ENCODE data around the gene PKNOX2.

The PKNOX2 gene

DNA sequence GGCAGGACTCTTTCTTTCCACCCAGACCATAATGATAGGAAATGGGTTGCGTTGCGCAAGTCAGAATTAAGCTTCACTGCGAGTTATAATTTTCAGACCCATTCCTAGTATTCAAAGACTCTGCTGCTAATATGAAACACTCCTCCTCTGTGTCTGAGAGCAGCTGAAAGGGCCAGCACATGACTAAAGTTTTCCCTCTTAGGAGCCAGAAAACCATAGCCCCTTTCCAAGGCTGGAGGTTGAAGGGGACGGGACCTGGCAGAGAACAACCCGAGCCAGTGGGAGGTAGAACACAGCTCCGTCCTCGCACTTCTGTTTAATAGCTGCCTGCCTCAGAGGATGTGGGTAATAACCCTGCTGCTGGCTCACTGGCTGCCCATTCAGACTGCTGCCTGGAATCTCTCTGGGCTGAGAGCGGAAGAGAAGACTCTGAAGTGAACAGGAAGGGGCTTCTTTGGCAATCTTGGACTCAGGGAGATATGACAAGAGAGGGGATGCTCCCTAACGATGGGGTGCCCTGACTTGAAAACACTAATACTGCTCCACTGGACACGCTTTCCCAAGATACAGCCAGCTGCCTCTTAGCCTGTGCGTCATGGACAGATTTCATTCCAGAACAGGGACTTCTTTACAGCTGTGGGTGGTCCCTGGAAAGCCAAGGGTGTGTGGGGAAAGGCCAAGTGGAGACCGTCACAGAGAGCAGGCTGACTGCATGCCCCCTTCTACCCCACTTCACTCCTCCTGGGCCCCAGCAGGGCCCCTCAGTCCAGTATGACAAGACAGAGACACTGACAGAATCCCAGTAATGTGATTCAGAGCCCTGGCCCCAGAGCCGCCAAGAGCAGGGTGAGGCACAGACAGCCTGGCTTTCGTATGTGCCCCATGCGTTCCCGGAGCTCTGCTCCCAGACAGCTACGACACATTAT lies 174.6 kb downstream of the PKNOX2 start:
- DNase-seq (ENCODE audit: low spot score): no peak

DNA sequence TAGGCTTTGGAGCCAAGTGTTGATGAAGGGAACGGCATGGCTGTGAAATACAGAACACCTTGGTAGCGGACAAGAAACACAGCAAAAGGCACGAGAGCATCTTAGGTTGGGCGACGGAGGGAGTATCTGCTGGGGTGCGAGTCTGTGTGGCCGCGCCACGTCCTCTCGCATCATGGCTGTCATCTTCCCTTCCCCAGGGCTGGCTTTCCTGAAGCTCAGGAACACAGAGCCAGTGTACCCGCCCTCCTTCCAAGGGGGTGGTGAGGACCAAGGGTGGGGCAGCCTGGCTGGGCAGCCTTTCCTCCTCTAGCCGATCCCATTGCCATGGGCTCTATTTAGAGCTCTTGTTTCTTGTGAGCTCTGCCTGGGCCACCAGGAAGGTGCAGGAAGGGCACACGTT lies 177.1 kb downstream of the PKNOX2 start:
- DNase-seq (ENCODE audit: low spot score): no peak

- DNase-seq (ENCODE audit: low spot score): no peak
These were observed 177.9 kb downstream of the PKNOX2 start for GRCh38 chr11:125342281-125342930.

- no peak for DNase-seq (ENCODE audit: low spot score)
These were observed 178.7 kb downstream of the PKNOX2 start for GRCh38 chr11:125343086-125343717.

DNA sequence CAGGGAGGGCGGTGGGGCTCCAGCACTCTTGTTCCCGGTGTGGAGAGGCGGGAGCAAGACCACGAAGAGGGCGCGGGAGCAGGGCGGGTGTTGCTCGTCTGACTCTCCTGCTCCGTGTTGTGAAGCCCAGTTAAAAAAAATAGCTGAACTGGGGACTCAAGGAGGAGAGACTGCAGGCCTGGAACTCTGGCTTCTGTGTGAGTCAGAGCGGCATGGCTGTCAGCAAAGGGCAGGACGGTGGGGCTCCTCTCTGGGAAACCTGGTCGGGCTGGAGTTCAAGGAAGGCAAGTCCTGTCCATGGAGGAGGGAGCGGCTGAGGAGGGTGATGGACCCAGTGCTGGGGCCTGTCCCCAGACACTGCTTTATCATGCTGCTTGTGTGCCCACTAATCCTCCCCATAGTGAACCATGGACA lies 179.2 kb downstream of the PKNOX2 start:
- no peak for DNase-seq (ENCODE audit: low spot score)

GRCh38 chr11:125344846-125345420 lies 180.4 kb downstream of the PKNOX2 start:
- no peak for DNase-seq (ENCODE audit: low spot score)

- DNase-seq (ENCODE audit: low spot score): peak; percentile 24
These were observed 181.0 kb downstream of the PKNOX2 start for GRCh38 chr11:125345421-125346178.

DNA sequence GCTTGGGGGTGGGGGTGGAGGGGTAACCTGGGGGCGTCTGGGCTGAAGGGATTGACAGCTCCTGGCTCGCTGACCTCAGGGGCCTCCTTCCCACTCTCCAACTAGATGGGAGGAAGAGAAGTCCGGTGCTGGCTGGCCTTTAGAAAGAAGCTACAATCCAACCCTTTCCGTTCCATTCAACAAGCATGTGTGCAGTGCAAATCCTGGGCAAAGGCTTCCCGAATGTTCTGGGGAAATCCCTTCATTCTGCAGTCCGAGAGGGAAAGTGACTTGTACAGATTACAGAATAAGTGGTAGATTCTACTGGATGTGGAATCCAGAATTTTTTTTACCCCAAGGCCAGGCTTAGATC lies 181.6 kb downstream of the PKNOX2 start:
- DNase-seq (ENCODE audit: low spot score): no peak

GRCh38 chr11:125346565-125347260 lies 182.2 kb downstream of the PKNOX2 start:
- no peak for DNase-seq (ENCODE audit: low spot score)

DNA sequence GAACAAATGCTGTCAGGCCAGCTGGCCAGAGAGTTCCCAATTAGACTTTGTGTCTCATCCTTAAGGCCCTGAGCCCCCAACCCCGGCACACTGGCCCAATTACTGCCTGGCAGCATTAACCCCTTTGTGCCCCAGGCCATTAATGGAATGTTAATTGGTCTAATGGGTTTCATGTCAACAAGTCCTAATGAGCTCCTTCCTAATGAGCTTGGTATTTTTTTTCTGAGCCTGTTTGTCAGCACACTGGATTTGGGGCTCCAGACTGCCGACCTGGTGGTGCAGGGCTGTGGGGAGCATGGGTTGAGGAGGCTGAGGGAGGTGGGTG lies 182.7 kb downstream of the PKNOX2 start:
- DNase-seq (ENCODE audit: low spot score): no peak

DNA sequence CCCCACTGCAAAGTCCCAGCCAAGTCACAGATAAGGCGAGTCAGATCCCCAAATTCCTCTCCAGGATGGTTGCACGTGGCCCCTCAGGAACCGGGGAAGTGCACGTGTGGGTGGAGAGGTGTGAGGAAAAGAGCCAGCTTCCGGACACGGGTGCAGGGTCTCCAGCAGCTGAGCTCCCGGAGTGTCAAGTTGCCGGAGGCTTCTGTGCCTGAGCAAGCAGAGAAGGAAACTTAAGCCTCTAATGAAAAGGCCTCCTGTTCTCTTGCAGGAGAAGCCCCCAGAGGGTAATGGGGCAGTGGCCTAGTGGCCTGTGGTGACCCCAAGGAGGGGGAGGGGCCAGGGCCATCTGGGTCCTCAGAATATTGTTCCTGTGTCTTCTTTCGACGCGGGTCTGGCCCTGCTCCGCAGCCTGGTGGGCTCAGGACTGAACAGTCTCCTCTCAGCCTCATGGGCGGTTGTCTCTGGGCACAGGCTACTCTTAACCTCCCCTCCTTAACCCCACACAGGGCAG lies 183.6 kb downstream of the PKNOX2 start:
- no peak for DNase-seq (ENCODE audit: low spot score)

DNA sequence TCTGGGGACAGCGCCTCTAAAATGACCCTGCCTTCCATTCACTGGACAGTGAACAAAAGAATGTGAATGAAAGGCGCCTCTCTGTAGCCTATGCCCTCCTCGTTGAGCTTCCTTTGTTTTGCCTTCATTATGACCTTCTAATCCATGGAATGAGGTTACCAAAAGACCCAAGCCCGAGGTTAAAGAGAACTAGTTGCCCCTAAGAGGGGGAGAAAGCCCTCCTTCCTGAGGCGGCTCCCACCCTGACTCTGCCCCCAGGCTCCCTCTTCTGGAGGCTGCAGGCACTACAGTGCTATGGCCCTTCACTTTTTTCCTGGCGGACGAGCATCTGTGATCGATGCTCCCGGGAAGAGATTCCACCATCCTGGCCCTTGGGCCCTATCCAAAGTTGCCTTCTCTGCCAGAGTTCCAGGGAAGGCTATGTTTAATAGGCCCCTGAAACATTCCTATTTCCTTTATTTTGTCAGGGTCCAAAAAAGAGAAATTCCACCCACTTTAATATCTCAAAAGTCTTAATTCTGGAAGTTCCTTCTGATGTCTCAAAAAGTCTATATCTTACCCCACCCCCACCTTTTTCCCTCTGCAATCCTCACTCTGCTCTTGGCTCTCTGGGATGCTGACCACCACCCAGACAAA lies 184.2 kb downstream of the PKNOX2 start:
- peak; percentile 32 for DNase-seq (ENCODE audit: low spot score)

GRCh38 chr11:125350206-125351032 lies 185.9 kb downstream of the PKNOX2 start:
- DNase-seq (ENCODE audit: low spot score): no peak

DNA sequence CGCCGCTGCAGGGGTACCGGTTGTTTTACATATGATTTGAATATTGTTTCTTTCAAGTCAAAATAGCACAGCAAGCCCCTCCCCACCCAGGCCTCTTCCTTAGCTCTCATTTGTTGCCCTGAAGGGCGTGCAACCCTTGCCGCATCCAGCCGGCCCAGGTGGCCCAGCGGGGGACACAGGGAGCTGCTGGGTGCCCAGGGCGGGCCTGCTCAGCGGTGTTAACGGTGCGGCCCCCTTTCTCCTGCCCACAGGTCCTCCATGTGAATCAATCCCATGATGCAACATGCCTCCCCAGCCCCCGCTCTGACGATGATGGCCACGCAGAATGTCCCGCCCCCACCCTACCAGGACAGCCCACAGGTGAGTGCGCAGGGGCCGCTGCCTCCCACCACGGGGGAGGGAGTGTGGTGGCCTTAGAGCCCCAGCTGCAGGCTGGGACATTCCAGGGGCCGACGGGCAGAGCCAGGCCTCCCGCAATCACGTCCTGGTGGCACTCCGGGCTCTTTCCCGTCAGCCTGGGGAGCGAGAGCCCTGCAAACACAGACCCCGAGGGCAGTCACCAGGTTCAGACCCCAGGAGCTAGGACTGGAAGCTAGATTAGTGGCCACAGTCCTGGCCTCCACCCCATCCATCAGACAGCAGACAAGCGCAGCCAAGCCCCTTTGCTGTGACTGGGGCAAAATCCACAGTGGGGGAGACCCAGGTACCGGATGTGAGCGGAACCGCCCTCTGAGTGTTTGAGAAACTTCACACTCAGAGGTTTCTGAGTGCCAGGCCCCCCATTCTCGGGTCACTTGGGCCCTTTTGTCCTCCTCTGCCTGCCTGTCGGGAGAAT lies 186.7 kb downstream of the PKNOX2 start:
- DNase-seq (ENCODE audit: low spot score): no peak

DNA sequence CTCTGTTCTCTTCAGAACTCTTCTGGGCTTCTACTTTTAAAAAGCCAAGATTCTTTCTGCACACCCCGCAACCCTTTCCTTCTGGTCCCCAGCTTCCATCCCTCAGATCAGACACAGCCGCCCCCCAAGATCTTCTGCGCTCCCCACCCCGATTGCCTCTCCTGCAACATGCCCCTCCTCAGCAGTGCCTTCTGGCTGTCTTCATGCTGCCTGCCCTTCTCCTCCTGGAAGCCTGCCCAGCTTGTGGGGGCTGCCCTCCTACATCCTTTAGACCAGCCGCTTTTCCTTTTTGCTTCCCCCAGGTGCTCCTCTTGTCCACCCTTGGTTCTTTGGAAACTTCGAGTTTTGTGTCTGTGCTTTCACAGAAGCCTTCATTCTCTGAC lies 187.3 kb downstream of the PKNOX2 start:
- DNase-seq (ENCODE audit: low spot score): no peak

DNA sequence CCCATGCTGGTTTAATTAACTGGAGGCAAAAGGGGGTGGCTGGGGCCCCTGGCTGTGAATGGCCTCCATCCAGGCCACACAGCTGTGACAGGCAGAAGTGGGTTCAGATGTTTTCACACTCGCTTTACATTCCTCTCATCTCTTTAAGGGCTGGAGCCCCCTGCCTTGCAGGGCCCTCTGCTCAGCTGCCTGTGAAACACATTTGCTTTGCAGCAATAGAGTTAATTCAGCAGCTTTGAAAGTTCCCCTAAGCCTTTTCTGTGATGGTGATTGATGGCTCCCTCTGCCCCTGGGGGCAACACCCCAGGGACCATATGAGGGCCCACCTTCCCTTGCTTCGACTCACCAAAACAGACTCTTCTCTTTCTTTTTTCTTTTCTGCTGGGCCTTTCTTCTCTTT lies 192.2 kb downstream of the PKNOX2 start:
- no peak for DNase-seq (ENCODE audit: low spot score)

- no peak for DNase-seq (ENCODE audit: low spot score)
These were observed 193.0 kb downstream of the PKNOX2 start for GRCh38 chr11:125357551-125357950.

DNA sequence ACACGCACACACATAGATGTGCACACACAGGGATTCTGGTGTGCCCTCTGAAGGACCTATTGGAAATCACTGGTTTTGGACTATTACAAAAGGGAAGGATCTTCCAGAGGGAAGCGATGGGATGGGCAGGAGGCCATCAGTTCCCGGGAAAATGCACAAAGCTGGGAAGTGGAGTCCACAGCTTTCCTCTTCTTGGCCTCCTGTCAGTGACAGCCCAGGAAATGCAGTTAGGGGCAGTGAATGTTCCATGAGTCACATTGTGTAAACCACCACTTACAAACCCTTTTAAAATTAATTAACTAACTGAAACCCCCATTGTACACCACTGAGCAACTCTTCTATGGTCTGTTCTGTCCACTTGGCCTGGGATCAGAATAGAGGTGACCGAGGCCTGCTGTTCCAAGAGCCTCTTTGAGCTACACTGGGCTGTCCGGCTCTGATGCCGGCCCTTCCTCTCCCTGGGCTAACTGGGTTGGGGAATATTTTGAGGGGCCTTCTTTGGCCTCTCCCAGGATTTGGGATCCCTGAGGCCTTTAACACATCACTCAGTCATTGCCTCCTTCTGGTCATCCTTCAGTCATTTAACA lies 193.8 kb downstream of the PKNOX2 start:
- DNase-seq (ENCODE audit: low spot score): no peak

DNA sequence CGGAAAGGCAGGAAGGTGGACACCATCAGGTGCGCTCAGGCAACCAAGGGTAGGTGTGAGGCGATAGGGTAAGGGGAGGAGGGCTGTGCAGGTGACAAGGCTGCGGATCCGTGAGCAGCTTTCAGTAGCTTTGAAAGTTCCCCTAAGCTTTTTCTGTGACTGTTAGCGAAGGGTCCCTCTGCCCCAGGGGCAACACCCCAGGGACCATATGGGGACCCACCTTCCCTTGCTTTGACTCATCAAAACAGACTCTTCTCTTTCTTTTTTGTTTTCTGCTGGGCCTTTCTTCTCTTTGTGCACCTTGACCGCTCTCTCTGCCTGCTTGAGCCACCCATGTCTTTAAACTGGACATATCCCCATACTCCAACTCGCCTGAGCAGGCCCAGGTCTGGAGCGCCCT lies 194.6 kb downstream of the PKNOX2 start:
- no peak for DNase-seq (ENCODE audit: low spot score)
